Fibroblast of villous mesenchyme (primary cell): ENCODE measurements around the gene PXMP2. TPM values are rescaled to one million over a fixed set of nuclear protein-coding genes. Genes with fewer than 3 reads are reported as not detected.

Source experiments
- DNase-seq: peaks from one replicate; pipeline ENCODE4 v3.0.0-alpha.2; 2010; ENCODE audit warnings: low read depth
- H3K4me3 ChIP-seq: 2 replicates; pipeline ENCODE4 v1.5.1; 2011; ENCODE audit warnings: low read depth, mild to moderate bottlenecking, low read length
- total RNA-seq: library from RNA; depleted of rRNA; stranded (reverse); fragments of >200 nt; gene quantifications from 2 replicates; pipeline ENCODE4 v1.2.3, GENCODE V29; 2012
- TF ChIP-seq, protein P1 (sequence below): IDR thresholded peaks from 2 replicates; pipeline ENCODE4 v1.5.1; 2012; ENCODE audit warnings: low read depth, mild to moderate bottlenecking, low read length; ENCODE audit not compliant: insufficient read depth

The PXMP2 gene
- total RNA-seq, 1 donor, result 10.8 TPM

GRCh38 chr12:132717531-132718387 lies 30.4 kb downstream of the PXMP2 start:
- no peak for DNase-seq
- TF ChIP-seq, protein P1, sequence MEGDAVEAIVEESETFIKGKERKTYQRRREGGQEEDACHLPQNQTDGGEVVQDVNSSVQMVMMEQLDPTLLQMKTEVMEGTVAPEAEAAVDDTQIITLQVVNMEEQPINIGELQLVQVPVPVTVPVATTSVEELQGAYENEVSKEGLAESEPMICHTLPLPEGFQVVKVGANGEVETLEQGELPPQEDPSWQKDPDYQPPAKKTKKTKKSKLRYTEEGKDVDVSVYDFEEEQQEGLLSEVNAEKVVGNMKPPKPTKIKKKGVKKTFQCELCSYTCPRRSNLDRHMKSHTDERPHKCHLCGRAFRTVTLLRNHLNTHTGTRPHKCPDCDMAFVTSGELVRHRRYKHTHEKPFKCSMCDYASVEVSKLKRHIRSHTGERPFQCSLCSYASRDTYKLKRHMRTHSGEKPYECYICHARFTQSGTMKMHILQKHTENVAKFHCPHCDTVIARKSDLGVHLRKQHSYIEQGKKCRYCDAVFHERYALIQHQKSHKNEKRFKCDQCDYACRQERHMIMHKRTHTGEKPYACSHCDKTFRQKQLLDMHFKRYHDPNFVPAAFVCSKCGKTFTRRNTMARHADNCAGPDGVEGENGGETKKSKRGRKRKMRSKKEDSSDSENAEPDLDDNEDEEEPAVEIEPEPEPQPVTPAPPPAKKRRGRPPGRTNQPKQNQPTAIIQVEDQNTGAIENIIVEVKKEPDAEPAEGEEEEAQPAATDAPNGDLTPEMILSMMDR, result no peak

GRCh38 chr12:132718644-132719043 lies 31.3 kb downstream of the PXMP2 start:
- DNase-seq, result no peak
- TF ChIP-seq, protein P1, result no peak
- no peak overlapping the region for H3K4me3 ChIP-seq

More at GRCh38 chr12:132717531-132718387, 30.4 kb downstream of the PXMP2 start:
- no peak overlapping the region for H3K4me3 ChIP-seq

- no peak overlapping the region for H3K4me3 ChIP-seq
- TF ChIP-seq, protein P1, result no peak
- no peak for DNase-seq
Measured at GRCh38 chr12:132719141-132719953, 32.0 kb downstream of the PXMP2 start.

- no peak overlapping the region for H3K4me3 ChIP-seq
- no peak for DNase-seq
Measured at GRCh38 chr12:132719954-132720324, 32.6 kb downstream of the PXMP2 start.

DNA sequence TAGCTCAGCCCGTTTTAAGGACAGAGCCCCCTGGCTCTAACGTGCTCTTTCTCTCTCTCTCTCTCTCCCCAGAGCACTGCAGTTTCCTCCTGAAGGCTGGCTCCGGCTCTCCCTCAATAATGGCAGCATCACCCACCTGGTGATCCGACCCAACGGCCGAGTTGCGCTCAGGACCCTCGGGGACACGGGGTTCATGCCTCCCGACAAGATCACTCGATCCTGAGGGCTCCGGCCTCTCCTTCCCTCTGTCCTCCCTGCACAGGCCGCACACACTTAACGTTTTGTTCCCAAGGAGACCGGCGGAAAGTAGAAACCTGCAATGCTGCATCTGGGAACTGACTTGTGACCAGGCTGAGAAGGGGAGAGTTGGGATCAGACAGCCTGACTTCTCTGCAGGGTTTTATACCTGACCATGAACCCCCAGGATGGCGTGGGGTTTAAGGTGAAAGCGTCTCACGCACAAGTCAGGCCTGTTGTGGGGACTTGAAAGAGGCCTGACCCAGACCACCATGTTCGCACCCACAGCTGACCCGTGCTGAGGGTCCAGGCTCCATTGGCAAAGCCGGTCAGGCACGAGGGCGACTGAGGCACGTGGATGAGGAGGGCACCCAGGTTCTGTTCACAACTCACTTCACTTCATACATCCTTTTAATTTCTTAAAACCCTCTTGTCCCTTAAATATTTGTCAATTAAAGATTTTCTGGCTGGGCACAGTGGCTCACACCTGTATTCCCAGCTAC lies 33.4 kb downstream of the PXMP2 start:
- no peak overlapping the region for H3K4me3 ChIP-seq
- TF ChIP-seq, protein P1, result no peak
- DNase-seq, result no peak

More at GRCh38 chr12:132719954-132720324, 32.6 kb downstream of the PXMP2 start:
- TF ChIP-seq, protein P1, result no peak

DNA sequence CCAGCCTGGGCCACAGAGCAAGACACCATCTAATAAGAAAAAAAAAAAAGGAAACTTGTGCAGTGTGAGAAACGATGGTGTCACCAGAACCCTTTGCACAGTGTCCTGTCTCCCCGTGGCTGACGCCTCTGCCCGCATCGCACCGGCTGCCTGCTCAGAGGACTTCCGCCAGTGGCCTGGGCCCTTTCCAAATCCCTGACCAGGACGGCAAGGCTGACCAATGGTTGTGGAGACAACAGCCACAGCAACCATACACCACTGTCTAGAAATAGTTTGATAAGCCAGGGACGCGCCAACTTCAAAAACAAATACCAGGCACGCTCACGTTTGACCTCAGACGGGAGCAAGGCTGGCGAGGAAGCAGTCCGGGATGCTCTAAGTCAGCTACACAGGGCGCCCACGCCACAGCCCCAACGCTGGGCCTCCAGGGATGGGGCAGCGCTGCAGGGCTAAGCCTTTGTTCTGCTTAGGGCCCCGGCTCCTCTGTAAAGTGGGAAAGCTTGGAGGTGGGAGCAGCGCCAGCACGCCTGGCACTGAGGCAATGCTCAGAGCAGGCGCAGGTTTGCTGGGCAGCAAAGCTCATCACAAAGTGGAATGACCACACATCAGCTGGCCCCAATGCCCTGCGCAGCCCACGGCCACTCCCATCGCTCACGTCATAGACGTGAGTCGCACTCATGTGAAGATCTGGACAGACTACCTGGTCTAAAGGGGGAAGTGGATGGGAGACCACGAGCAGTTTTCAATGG lies 35.8 kb downstream of the PXMP2 start:
- TF ChIP-seq, protein P1, result no peak
- H3K4me3 ChIP-seq, result no peak overlapping the region
- no peak for DNase-seq
